Measurements from ENCODE around the gene PLSCR4.

PLSCR4 gene

GRCh38 chr3:146152834-146153233 is 98.1 kb downstream of the PLSCR4 start:
- Mint-ChIP-seq H3K4me3 (no peak overlapping the region), H3K27me3 (peaks cover 6% of the 10 kb centered on the region), H3K4me1 (ENCODE audit: low read depth) (no peaks in the 10 kb centered on the region), H3K36me3 (no peaks in the 10 kb centered on the region), H3K9me3 (ENCODE audit: low read depth) (no peaks in the 10 kb centered on the region), H3K27ac (no peak overlapping the region)

GRCh38 chr3:146148468-146148931 is 102.4 kb downstream of the PLSCR4 start:
- H3K36me3 Mint-ChIP-seq: no peaks in the 10 kb centered on the region

GRCh38 chr3:146145642-146146041 is 105.3 kb downstream of the PLSCR4 start:
- H3K4me3 Mint-ChIP-seq: no peak overlapping the region
- no peaks in the 10 kb centered on the region for H3K36me3 Mint-ChIP-seq
- no peak overlapping the region for H3K27ac Mint-ChIP-seq
- no peaks in the 10 kb centered on the region for H3K9me3 Mint-ChIP-seq (ENCODE audit: low read depth)
- H3K4me1 Mint-ChIP-seq (ENCODE audit: low read depth): no peaks in the 10 kb centered on the region
- H3K27me3 Mint-ChIP-seq: peaks cover 5% of the 10 kb centered on the region

More at GRCh38 chr3:146148468-146148931, 102.4 kb downstream of the PLSCR4 start:
- Mint-ChIP-seq H3K4me3 (no peak overlapping the region), H3K27me3 (peaks cover 6% of the 10 kb centered on the region), H3K27ac (no peak overlapping the region), H3K9me3 (ENCODE audit: low read depth) (no peaks in the 10 kb centered on the region), H3K4me1 (ENCODE audit: low read depth) (no peaks in the 10 kb centered on the region)

DNA sequence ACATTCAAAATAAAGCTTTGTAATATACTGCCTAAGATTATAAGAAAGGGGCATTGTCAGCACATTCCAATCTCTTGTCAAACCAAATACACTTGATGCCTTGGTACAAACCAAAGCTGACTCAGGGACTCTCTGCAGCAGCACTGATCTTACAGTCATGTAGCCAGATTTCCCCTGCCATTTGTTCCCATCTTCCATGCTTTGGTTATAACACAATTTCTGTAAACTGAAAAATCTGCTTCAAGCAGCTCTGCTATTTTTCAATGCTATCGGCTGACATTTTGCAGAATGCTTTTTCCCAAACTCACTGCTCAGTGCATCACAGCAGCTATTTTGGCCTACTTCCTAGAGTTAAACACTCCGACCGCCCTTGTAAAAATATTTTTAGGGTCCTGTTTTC is 108.1 kb downstream of the PLSCR4 start:
- no peak overlapping the region for H3K4me3 Mint-ChIP-seq
- peaks cover 3% of the 10 kb centered on the region for H3K27me3 Mint-ChIP-seq
- H3K9me3 Mint-ChIP-seq (ENCODE audit: low read depth): no peaks in the 10 kb centered on the region
- H3K4me1 Mint-ChIP-seq (ENCODE audit: low read depth): no peaks in the 10 kb centered on the region
- H3K27ac Mint-ChIP-seq: no peak overlapping the region
- H3K36me3 Mint-ChIP-seq: no peaks in the 10 kb centered on the region

All from activated naive CD8-positive, alpha-beta T cell (primary cell).